Measurements from ENCODE around the gene PSD4.
A peak's percentile ranks its signal among the peaks of the same experiment; 100 is the strongest.
"Not testable (repeated sequence)": the region's sequence is repeated elsewhere in the genome, so short reads cannot be mapped to it uniquely, and the experiment has no call there.

The PSD4 gene

GRCh38 chr2:113228991-113229716 is 55.4 kb downstream of the PSD4 start:
- no peaks in the 10 kb centered on the region for H3K9me3 Mint-ChIP-seq
- H3K27ac Mint-ChIP-seq: no peak overlapping the region
- H3K4me3 Mint-ChIP-seq: no peak overlapping the region
- H3K36me3 Mint-ChIP-seq: no peaks in the 10 kb centered on the region
- peaks cover 7 to 10% of the 10 kb centered on the region in 2 donors for H3K4me1 Mint-ChIP-seq
- ATAC-seq (replicated peaks): no peak
- DNase-seq: no peak
- no peaks in the 10 kb centered on the region for H3K27me3 Mint-ChIP-seq

DNA sequence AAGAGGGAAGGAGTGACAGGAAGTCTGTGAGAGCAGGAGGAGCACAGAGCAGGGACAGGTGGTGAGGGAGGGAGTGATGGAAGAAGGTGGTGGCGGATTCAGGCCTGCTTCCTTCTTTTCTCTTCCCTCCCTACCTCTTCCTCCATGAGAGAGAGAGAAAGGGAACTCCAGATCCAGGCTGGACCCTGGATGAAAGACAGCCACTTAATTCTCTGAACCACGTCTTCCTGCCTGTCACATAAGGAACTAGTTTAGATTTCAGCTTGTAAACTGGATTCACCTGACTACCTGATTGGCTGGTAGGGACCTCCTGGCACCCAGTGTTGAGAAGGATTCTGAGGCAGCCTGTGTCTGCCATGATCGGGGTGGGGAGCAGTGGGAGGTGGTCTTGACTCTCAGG is 56.0 kb downstream of the PSD4 start:
- no peaks in the 10 kb centered on the region for H3K27me3 Mint-ChIP-seq
- no peaks in the 10 kb centered on the region for H3K9me3 Mint-ChIP-seq
- H3K4me3 Mint-ChIP-seq: no peak overlapping the region
- peaks cover 7 to 13% of the 10 kb centered on the region in 2 donors for H3K4me1 Mint-ChIP-seq
- no peak overlapping the region for H3K27ac Mint-ChIP-seq
- DNase-seq (no peak), ATAC-seq (replicated peaks) (no peak)
- H3K36me3 Mint-ChIP-seq: no peaks in the 10 kb centered on the region

DNA sequence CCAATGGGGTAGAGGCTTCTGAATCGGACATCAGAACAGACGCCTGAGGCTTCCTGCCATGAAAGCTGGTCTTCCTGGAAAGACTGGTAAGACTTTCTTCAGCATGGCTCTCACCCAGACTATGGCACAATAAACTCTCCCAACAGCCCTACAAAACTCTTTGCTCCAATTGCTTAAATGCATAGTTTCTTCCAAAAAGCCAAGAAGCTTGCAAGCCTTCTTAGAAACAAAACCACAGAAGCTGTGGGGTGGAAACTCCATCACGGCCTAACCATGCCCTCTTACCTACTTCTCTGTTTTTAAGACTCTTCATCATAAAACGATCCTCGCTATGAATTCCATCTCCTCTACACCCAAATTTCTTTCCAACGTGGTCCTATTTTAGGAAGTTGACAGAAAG is 56.8 kb downstream of the PSD4 start:
- H3K9me3 Mint-ChIP-seq: no peaks in the 10 kb centered on the region
- H3K27ac Mint-ChIP-seq: no peak overlapping the region
- H3K27me3 Mint-ChIP-seq: no peaks in the 10 kb centered on the region
- no peak for ATAC-seq (replicated peaks)
- peaks cover 9 to 18% of the 10 kb centered on the region in 2 donors for H3K4me1 Mint-ChIP-seq
- peaks cover 3 to 6% of the 10 kb centered on the region in 2 donors for H3K36me3 Mint-ChIP-seq
- DNase-seq: no peak
- no peak overlapping the region for H3K4me3 Mint-ChIP-seq

- DNase-seq (no peak), ATAC-seq (replicated peaks) (no peak)
- Mint-ChIP-seq H3K27ac (no peak overlapping the region), H3K4me1 (peaks cover 9 to 18% of the 10 kb centered on the region in 2 donors), H3K4me3 (no peak overlapping the region), H3K9me3 (no peaks in the 10 kb centered on the region), H3K27me3 (no peaks in the 10 kb centered on the region), H3K36me3 (peaks cover 3 to 7% of the 10 kb centered on the region in 2 donors)
Observed at GRCh38 chr2:113231064-113231463, 57.3 kb downstream of the PSD4 start.

- no peak overlapping the region for H3K4me3 Mint-ChIP-seq
Observed at GRCh38 chr2:113232123-113232522, 58.4 kb downstream of the PSD4 start.

DNA sequence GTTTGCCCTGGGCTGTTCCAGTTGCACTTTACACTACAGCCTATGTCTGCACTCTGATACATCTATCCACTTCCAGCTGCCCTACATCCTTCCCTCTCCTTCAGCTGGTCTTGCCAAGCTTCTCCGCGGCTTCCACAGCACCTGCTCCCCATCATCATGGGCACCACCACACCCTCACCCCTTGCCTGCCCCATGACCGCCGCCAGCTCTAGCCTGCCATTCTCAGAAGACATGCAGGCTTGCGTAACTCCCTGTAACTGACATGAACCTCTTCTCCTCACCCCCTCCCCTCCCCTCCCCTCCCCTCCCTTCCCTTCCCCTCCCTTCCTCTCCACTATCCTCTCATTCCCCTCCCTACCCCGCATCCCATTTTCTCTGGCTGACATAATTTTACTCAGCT is 59.0 kb downstream of the PSD4 start:
- Mint-ChIP-seq H3K9me3 (no peaks in the 10 kb centered on the region), H3K27ac (no peak overlapping the region), H3K4me3 (no peak overlapping the region), H3K4me1 (peaks cover 12 to 30% of the 10 kb centered on the region in 2 donors), H3K36me3 (peaks cover 3 to 7% of the 10 kb centered on the region in 2 donors), H3K27me3 (no peaks in the 10 kb centered on the region)
- ATAC-seq (replicated peaks): no peak
- no peak for DNase-seq

More at GRCh38 chr2:113232123-113232522, 58.4 kb downstream of the PSD4 start:
- ATAC-seq (replicated peaks): no peak
- peaks cover 12 to 25% of the 10 kb centered on the region in 2 donors for H3K4me1 Mint-ChIP-seq
- peaks cover 3 to 7% of the 10 kb centered on the region in 2 donors for H3K36me3 Mint-ChIP-seq
- H3K27ac Mint-ChIP-seq: no peak overlapping the region
- H3K27me3 Mint-ChIP-seq: no peaks in the 10 kb centered on the region
- no peaks in the 10 kb centered on the region for H3K9me3 Mint-ChIP-seq
- no peak for DNase-seq

GRCh38 chr2:113233593-113234550 is 60.1 kb downstream of the PSD4 start:
- ATAC-seq (replicated peaks): no peak
- Mint-ChIP-seq H3K27me3 (no peaks in the 10 kb centered on the region), H3K4me1 (peaks cover 12 to 30% of the 10 kb centered on the region in 2 donors), H3K27ac (no peak overlapping the region), H3K9me3 (no peaks in the 10 kb centered on the region), H3K4me3 (no peak overlapping the region), H3K36me3 (peaks cover 3 to 7% of the 10 kb centered on the region in 2 donors)
- DNase-seq: no peak

DNA sequence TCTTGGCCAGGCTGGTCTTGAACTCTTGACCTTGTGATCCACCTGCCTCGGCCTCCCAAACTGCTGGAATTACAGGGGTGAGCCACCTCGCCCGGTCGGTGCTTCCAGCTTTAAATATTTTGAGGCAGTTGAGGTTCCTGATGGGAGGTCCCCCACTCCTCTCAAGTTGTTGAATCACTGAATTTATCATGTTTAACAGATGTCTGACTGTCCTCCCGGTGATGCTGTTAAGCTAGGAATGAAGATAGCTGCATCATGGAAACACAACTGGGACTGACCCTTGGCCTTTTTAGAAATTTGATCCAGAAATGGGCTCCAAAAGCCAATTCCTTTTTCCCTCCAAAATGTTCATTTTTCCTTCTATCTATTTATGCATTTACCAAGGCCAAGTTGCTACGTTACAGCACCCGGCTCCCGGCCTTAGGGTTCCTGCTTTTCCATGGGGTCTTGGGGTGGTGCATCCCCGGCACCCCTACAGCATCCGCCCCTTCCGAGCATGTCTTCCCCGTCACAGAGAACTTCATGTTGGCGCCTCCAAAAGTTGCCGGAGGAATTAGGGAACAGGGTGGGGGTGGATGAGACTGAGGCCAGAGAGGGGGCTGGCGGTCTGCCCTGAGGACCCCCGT is 61.1 kb downstream of the PSD4 start:
- DNase-seq (no peak), ATAC-seq (replicated peaks) (peak; percentile 33 to 41)
- Mint-ChIP-seq H3K4me3 (peak overlapping the region; percentile 90 to 94), H3K4me1 (peaks cover 12 to 30% of the 10 kb centered on the region in 2 donors), H3K27me3 (no peaks in the 10 kb centered on the region), H3K27ac (peak overlapping the region; percentile 97), H3K9me3 (no peaks in the 10 kb centered on the region), H3K36me3 (peaks cover 3 to 11% of the 10 kb centered on the region in 2 donors)

DNA sequence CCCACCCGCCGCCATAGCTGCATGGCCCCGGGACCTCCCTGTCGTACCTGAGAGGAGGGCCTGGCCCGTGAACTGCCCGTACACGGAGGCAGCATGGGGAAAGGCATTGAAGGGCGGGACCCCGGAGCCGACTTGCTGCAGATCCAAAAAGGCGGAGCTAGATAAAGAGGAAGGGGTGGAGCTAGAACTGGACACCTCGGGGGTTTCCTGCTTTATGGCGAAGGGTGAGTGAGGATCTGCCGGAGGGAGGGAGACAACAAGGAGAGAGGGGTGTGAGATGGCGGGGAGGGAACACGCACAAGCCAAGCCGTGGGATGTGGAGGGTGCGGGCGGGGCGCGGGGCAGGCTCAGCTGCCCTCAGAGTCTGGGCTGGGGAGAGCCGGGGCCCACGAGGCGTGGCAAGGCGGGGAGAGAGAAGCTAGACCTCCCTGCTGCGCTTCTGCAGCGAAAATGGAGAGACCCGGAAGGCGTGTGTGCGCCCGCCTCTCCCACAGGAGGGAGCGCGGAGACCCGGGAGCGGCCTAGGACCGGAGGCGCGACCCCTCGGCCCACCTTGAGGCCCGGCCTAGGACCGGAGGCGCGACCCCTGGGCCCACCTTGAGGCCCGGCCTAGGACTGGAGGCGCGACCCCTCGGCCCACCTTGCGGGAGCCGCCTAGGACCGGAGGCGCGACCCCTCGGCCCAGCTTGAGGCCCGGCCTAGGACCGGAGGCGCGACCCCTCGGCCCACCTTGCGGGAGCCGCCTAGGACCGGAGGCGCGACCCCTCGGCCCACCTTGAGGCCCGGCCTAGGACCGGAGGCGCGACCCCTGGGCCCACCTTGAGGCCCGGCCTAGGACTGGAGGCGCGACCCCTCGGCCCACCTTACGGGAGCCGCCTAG is 61.8 kb downstream of the PSD4 start:
- not testable (repeated sequence) for H3K27me3 Mint-ChIP-seq, H3K9me3 Mint-ChIP-seq
- DNase-seq (peak; percentile 68), ATAC-seq (replicated peaks) (peak; percentile 95 to 96)
- Mint-ChIP-seq H3K4me3 (peak overlapping the region; percentile 90 to 94), H3K36me3 (peaks cover 5 to 11% of the 10 kb centered on the region in 2 donors), H3K27ac (peak overlapping the region; percentile 97), H3K4me1 (peaks cover 13 to 31% of the 10 kb centered on the region in 2 donors)

DNA sequence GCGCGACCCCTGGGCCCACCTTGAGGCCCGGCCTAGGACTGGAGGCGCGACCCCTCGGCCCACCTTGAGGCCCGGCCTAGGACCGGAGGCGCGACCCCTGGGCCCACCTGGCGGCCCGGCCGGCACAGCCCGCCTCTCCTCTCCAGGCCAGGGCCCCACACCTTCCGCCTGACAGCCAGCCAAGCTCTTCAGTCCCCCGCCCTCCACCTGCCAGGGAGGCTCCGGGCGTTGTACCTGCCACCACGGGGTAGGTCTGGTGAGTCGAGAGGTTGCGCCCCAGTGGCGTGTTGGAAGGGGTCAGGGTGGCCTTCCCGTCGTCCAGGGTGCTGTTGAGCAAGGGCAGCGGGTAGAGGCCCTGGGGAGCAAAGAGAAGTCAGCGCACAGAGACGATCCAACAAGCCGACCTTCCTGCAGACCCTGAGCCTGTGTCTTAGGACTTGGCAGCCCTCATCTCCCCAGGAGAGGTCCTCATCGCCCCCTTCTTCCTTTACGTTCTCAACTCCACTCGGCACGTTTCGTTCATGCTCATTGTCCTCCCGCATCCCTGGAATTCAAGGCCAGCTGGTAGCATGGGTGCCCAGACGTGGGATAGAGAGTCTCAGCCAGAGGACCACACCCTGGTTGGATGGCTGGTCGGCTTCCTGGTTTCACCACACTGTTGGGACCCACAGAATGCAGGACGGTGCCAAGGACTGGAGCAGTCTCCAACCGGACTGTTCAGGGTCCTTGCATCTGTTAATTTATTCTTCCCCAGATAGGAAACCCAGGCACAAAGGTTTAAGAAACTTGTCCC is 62.8 kb downstream of the PSD4 start:
- ATAC-seq (replicated peaks): no peak
- peak overlapping the region; percentile 32 for H3K27ac Mint-ChIP-seq
- peaks cover 17 to 39% of the 10 kb centered on the region in 2 donors for H3K4me1 Mint-ChIP-seq
- H3K36me3 Mint-ChIP-seq: peaks cover 9 to 17% of the 10 kb centered on the region in 2 donors
- no peaks in the 10 kb centered on the region for H3K9me3 Mint-ChIP-seq
- DNase-seq: no peak
- peak overlapping the region; percentile 68 to 78 for H3K4me3 Mint-ChIP-seq
- peaks cover 0 to 6% of the 10 kb centered on the region in 2 donors for H3K27me3 Mint-ChIP-seq

- Mint-ChIP-seq H3K36me3 (peaks cover 13 to 17% of the 10 kb centered on the region in 2 donors), H3K4me3 (no peak overlapping the region), H3K27me3 (peaks cover 0 to 6% of the 10 kb centered on the region in 2 donors), H3K9me3 (no peaks in the 10 kb centered on the region), H3K27ac (no peak overlapping the region), H3K4me1 (peaks cover 17 to 50% of the 10 kb centered on the region in 2 donors)
- no peak for DNase-seq
- no peak for ATAC-seq (replicated peaks)
Observed at GRCh38 chr2:113237604-113238160, 63.9 kb downstream of the PSD4 start.

DNA sequence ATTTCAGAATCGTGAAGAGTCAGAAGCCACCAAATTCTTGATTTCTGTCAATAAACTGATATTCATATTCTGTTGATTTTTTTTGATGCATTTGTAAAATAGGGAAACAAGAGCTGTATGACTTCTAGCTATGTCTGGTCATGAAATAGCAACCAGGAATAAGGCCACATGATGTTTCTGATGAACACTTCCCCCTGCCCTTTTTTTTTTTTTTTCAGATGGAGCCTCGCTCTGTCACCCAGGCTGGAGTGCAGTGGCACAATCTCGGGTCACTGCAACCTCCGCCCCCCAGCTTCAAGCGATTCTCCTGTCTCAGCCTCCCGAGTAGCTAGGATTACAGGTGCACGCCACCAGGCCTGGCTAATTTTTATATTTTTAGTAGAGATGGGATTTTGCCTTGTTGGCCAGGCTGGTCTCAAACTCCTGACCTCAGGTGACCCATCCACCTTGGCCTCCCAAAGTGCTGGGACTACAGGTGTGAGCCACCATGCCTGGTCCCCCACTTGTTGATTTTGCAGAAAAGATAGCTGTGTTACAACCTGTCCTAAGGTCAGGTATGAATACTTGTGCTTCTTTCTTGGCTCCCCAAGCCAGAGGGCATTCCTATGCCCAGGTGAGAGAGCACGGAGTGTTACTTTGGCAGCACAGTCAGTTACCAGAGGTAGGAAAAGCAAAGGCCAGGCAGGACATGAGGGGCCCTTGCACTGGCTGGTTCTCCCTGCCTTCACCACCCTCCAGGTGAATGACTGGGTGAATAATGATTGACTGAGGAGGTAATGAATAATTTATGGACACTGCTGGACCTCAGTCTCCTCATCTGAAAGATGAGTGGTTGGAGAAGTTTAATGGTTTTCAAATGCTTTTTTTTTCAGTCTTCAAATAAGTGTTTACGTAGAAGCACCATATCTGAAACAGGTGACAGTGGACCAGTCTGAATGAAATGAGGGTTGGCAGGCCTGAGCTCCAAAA is 65.4 kb downstream of the PSD4 start:
- Mint-ChIP-seq H3K9me3 (no peaks in the 10 kb centered on the region), H3K27me3 (peaks cover 0 to 6% of the 10 kb centered on the region in 2 donors), H3K36me3 (peaks cover 16 to 17% of the 10 kb centered on the region in 2 donors), H3K4me1 (peaks cover 17 to 58% of the 10 kb centered on the region in 2 donors), H3K4me3 (peak overlapping the region in 1 of 2 donors; percentile 32), H3K27ac (no peak overlapping the region)
- no peak for ATAC-seq (replicated peaks)
- no peak for DNase-seq

Measured in stimulated activated naive B cell treated with anti-CD40 and anti-IgM and Interleukin-4, amounts not matched to agents 10 μg/mL and 1 μg/mL and 100 μg/mL, for 72 hours (primary cell).